ENCODE data around the gene GALNT10. TPM values are rescaled to one million over a fixed set of nuclear protein-coding genes. Genes with fewer than 3 reads are reported as not detected.

Gene GALNT10
- total RNA-seq, 4 donors from 2014 or later, result 5.6 to 22.9 (median 14.4) TPM

DNA sequence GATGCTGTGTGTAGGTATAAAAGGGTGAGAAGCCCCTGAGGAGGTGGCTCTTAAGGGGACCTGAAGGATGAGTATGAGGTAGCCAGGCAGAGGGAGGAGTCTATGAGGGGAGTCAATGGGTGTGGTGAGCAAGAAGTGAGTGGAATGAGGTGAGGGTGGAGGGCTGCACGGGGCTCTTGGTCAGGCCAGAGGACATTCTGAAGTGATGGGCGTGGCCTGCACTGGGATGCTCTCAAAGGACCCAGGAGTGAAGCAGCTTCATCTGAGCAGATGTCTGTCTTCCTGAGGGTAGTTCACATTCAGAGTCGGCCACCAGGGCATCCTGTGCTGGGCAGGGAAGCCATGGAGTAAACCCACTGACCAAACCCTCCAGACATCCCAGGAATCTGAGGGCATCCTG, 210.1 kb downstream of the GALNT10 start:
- DNase-seq, result no peak
- Histone ChIP-seq H3K27me3 (no peaks in the 10 kb centered on the region), H3K27ac (no peak overlapping the region), H3K4me1 (peaks cover 0 to 3% of the 10 kb centered on the region in 2 donors), H3K36me3 (no peaks in the 10 kb centered on the region), H3K4me3 (no peak overlapping the region), H3K9me3 (no peaks in the 10 kb centered on the region)
- intact Hi-C loops (cut with DNase I; ENCODE audit: low total_unique reads), result loop anchor here (10.0 kb wide), 1 partner anchor 326 kb away; no protein-coding TSS in a partner anchor
- TF ChIP-seq, protein P1, sequence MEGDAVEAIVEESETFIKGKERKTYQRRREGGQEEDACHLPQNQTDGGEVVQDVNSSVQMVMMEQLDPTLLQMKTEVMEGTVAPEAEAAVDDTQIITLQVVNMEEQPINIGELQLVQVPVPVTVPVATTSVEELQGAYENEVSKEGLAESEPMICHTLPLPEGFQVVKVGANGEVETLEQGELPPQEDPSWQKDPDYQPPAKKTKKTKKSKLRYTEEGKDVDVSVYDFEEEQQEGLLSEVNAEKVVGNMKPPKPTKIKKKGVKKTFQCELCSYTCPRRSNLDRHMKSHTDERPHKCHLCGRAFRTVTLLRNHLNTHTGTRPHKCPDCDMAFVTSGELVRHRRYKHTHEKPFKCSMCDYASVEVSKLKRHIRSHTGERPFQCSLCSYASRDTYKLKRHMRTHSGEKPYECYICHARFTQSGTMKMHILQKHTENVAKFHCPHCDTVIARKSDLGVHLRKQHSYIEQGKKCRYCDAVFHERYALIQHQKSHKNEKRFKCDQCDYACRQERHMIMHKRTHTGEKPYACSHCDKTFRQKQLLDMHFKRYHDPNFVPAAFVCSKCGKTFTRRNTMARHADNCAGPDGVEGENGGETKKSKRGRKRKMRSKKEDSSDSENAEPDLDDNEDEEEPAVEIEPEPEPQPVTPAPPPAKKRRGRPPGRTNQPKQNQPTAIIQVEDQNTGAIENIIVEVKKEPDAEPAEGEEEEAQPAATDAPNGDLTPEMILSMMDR (IDR thresholded peaks at IDR 0.05), result no peak
- TF ChIP-seq POLR2A (IDR thresholded peaks at IDR 0.05), result no peak

DNA sequence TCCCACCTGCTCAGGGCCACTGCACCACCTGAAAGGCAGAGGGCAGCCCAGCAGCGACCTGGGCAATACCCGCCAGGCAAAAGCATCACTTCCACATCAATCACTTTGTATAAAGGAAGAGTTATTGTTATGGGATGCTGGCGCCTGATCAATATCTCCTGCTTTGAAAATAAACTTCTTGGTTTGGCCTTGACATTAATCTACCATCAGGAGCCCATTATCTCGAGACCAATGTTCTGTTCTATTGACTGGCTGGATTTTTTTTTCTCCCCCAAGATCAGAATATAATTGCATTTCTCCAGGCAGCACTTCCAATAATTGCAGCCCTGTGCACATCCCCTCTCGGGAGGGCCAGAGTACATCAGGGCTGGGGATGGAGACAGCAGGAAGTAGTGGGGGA, 210.8 kb downstream of the GALNT10 start:
- intact Hi-C loops (cut with DNase I; ENCODE audit: low total_unique reads), result loop anchor here (10.0 kb wide), 1 partner anchor 327 kb away; no protein-coding TSS in a partner anchor
- Histone ChIP-seq H3K36me3 (no peaks in the 10 kb centered on the region), H3K27me3 (no peaks in the 10 kb centered on the region), H3K4me1 (peaks cover 0 to 3% of the 10 kb centered on the region in 2 donors), H3K9me3 (no peaks in the 10 kb centered on the region), H3K4me3 (no peak overlapping the region), H3K27ac (no peak overlapping the region)
- DNase-seq, result no peak
- TF ChIP-seq, protein P1 (IDR thresholded peaks at IDR 0.05), result no peak
- TF ChIP-seq POLR2A (IDR thresholded peaks at IDR 0.05), result no peak

GRCh38 chr5:154401931-154402330, 211.4 kb downstream of the GALNT10 start:
- no peaks in the 10 kb centered on the region for H3K27me3 ChIP-seq
- intact Hi-C loops (cut with DNase I; ENCODE audit: low total_unique reads), result loop anchor here (10.0 kb wide), 1 partner anchor 327 kb away; no protein-coding TSS in a partner anchor

DNA sequence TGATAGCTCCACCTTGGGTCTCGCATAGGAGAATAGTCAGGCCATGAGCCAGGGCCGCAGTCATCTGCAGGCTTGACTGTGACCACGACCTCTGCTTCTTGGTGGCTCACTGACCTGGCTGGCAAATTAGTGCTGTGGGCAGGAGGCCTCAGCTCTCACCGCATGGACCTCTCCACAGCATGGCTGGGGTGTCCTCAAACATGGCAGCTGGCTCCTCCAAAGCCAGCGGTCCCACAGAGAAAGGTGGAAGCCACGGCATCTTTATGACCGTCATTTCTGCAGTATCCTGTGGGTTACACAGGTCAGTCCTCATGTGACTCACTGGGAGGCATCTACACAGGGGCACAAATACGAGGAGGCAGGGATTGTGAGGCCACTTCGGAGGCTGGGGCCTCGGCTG, 212.1 kb downstream of the GALNT10 start:
- H3K9me3 ChIP-seq, result no peaks in the 10 kb centered on the region
- H3K4me1 ChIP-seq, result peaks cover 0 to 3% of the 10 kb centered on the region in 2 donors
- H3K4me3 ChIP-seq, result no peak overlapping the region
- DNase-seq, result no peak
- intact Hi-C loops (cut with DNase I; ENCODE audit: low total_unique reads), result loop anchor here (10.0 kb wide), 1 partner anchor 328 kb away; no protein-coding TSS in a partner anchor
- TF ChIP-seq, protein P1 (IDR thresholded peaks at IDR 0.05), result no peak
- TF ChIP-seq POLR2A (IDR thresholded peaks at IDR 0.05), result no peak
- H3K27ac ChIP-seq, result no peak overlapping the region
- no peaks in the 10 kb centered on the region for H3K27me3 ChIP-seq
- no peaks in the 10 kb centered on the region for H3K36me3 ChIP-seq

More at GRCh38 chr5:154401931-154402330, 211.4 kb downstream of the GALNT10 start:
- no peak overlapping the region for H3K27ac ChIP-seq
- no peak overlapping the region for H3K4me3 ChIP-seq
- no peak for DNase-seq
- TF ChIP-seq, protein P1 (IDR thresholded peaks at IDR 0.05), result no peak
- TF ChIP-seq POLR2A (IDR thresholded peaks at IDR 0.05), result no peak
- H3K4me1 ChIP-seq, result peaks cover 0 to 3% of the 10 kb centered on the region in 2 donors
- no peaks in the 10 kb centered on the region for H3K36me3 ChIP-seq
- H3K9me3 ChIP-seq, result no peaks in the 10 kb centered on the region

DNA sequence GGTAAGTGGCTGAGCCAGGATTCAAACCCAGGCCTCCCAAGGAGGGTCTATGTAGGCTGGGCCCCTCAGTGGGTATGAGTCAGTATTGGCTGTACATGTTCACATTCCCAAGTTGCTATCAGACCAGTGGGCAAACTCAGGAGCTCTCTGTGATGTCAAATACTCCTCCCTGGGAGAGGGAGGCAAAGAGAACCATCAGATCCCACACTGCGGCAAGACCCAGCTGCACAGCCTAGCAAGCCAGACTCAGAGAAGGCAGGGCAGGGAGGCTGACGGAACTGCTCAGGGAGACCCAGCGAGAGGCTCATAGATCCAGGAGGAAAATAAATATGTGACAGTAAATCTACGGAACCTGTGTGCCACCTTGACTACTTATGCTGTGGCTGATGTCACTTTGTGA, 212.7 kb downstream of the GALNT10 start:
- Histone ChIP-seq H3K27ac (no peak overlapping the region), H3K9me3 (no peaks in the 10 kb centered on the region), H3K4me3 (no peak overlapping the region), H3K27me3 (no peaks in the 10 kb centered on the region), H3K36me3 (no peaks in the 10 kb centered on the region), H3K4me1 (peaks cover 0 to 3% of the 10 kb centered on the region in 2 donors)
- TF ChIP-seq, protein P1 (IDR thresholded peaks at IDR 0.05), result no peak
- TF ChIP-seq POLR2A (IDR thresholded peaks at IDR 0.05), result no peak
- intact Hi-C loops (cut with DNase I; ENCODE audit: low total_unique reads), result loop anchor here (10.0 kb wide), 1 partner anchor 328 kb away; no protein-coding TSS in a partner anchor
- no peak for DNase-seq

All from uterus (tissue), 4 donors.